Anterior cingulate cortex (tissue), 58 donors: ENCODE measurements around the gene TXNDC12.
"Not testable (repeated sequence)": the region's sequence is repeated elsewhere in the genome, so short reads cannot be mapped to it uniquely, and the experiment has no call there.

Experiments used
- DNase-seq, 58 donors: peaks; one replicate each; lab custom pipeline; 2025; lab: John Stamatoyannopoulos, UW

The TXNDC12 gene

GRCh38 chr1:52053862-52054261 is 1.1 kb downstream of the TXNDC12 start:
- no peak for DNase-seq

GRCh38 chr1:52049337-52049736 is 5.7 kb downstream of the TXNDC12 start:
- not testable (repeated sequence) for DNase-seq

GRCh38 chr1:52045666-52046195 is 9.3 kb downstream of the TXNDC12 start:
- not testable (repeated sequence) for DNase-seq

- DNase-seq, result no peak
Observed at GRCh38 chr1:52045236-52045635, 9.8 kb downstream of the TXNDC12 start.

- DNase-seq, result no peak
Observed at GRCh38 chr1:52041551-52042185, 13.3 kb downstream of the TXNDC12 start.

- DNase-seq, result no peak
Observed at GRCh38 chr1:52037909-52038308, 17.1 kb downstream of the TXNDC12 start.

- DNase-seq, result no peak
Observed at GRCh38 chr1:52037402-52037814, 17.6 kb downstream of the TXNDC12 start.

- no peak for DNase-seq
Observed at GRCh38 chr1:52034050-52034384, 21.0 kb downstream of the TXNDC12 start.

GRCh38 chr1:52033190-52034049 is 21.6 kb downstream of the TXNDC12 start, which contains the start of gene KTI12:
TSS of gene KTI12 (minus strand) at chr1:52033810. CDS start at chr1:52033761, 49 bp downstream.
- DNase-seq, result peak in 57 of 58 donors; percentile 30 to 92 (median 79)

- DNase-seq, result peak in 22 of 58 donors; percentile 1 to 50 (median 18)
Observed at GRCh38 chr1:52032785-52033131, 22.2 kb downstream of the TXNDC12 start.

GRCh38 chr1:52032124-52032784 is 22.7 kb downstream of the TXNDC12 start:
- DNase-seq, result no peak

GRCh38 chr1:52028839-52029238 is 26.2 kb downstream of the TXNDC12 start:
- DNase-seq, result not testable (repeated sequence)

GRCh38 chr1:52028328-52028727 is 26.7 kb downstream of the TXNDC12 start:
- no peak for DNase-seq

GRCh38 chr1:52026278-52026677 is 28.7 kb downstream of the TXNDC12 start:
- DNase-seq, result no peak

GRCh38 chr1:52022133-52022532 is 32.9 kb downstream of the TXNDC12 start:
- DNase-seq, result no peak

GRCh38 chr1:52008071-52008809 is 46.8 kb downstream of the TXNDC12 start:
- no peak for DNase-seq

- no peak for DNase-seq
Observed at GRCh38 chr1:52007215-52008002, 47.6 kb downstream of the TXNDC12 start.

- not testable (repeated sequence) for DNase-seq
Observed at GRCh38 chr1:52006081-52006553, 48.9 kb downstream of the TXNDC12 start.

- DNase-seq, result not testable (repeated sequence)
Observed at GRCh38 chr1:52005548-52005947, 49.4 kb downstream of the TXNDC12 start.
